HEK293 (cell line): ENCODE results near the gene OTUD3.
"Not testable (repeated sequence)": the region's sequence is repeated elsewhere in the genome, so short reads cannot be mapped to it uniquely, and the experiment has no call there.

Experiments
- CTCF ChIP-seq: fragments of 450-650 bp; formaldehyde crosslinking; IDR thresholded peaks from 2 replicates; pipeline ENCODE4 v1.5.1; 2016; ENCODE audit warnings: missing biosample characterization, missing genetic modification characterization
- TSHZ1 ChIP-seq: fragments of 450-650 bp; formaldehyde crosslinking; IDR thresholded peaks from 2 replicates; pipeline ENCODE4 v1.5.1; 2016; ENCODE audit warnings: missing biosample characterization, missing genetic modification characterization, borderline replicate concordance
- ZNF23 ChIP-seq: fragments of 450-650 bp; formaldehyde crosslinking; IDR thresholded peaks from 2 replicates; pipeline ENCODE4 v1.5.1; 2016; ENCODE audit warnings: missing biosample characterization, missing genetic modification characterization, borderline replicate concordance
- ZNF335 ChIP-seq: fragments of 450-650 bp; formaldehyde crosslinking; conservative IDR thresholded peaks from 2 replicates; pipeline ENCODE4 v1.5.1; 2016; ENCODE audit warnings: missing biosample characterization, missing genetic modification characterization
- TF ChIP-seq, protein P1 (sequence below): IDR thresholded peaks from 2 replicates; pipeline ENCODE4 v1.6.1; 2011; ENCODE audit warnings: mild to moderate bottlenecking, low read depth, low read length, borderline replicate concordance
- TF ChIP-seq, protein P2 (sequence below): fragments of 450-650 bp; IDR thresholded peaks from 2 replicates; pipeline ENCODE4 v1.5.1; 2018; ENCODE audit warnings: missing biosample characterization, mild to moderate bottlenecking, missing genetic modification characterization

DNA sequence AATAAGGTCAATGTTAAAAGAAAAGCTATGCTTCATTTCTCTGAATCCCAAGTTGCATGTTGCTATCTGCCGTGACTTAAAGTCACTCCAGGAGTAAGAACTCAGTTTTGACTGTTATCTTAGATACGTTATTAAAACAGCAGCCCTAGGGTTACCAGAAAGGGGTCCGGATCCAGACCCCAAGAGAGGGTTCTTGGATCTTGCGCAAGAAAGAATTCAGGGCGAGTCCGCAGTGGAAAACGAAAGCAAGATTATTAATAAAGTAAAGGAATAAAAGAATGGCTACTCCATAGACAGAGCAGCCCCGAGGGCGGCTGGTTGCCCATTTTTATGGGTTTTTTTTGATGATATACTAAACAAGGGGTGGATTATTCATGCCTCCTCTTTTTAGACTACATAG lies 34.9 kb upstream of the OTUD3 start:
- not testable (repeated sequence) for TF ChIP-seq ZNF23; TSHZ1 (tag by site-specific recombination); ZNF335; CTCF (tag by site-specific recombination)
- TF ChIP-seq, protein P1, sequence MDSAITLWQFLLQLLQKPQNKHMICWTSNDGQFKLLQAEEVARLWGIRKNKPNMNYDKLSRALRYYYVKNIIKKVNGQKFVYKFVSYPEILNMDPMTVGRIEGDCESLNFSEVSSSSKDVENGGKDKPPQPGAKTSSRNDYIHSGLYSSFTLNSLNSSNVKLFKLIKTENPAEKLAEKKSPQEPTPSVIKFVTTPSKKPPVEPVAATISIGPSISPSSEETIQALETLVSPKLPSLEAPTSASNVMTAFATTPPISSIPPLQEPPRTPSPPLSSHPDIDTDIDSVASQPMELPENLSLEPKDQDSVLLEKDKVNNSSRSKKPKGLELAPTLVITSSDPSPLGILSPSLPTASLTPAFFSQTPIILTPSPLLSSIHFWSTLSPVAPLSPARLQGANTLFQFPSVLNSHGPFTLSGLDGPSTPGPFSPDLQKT, result not testable (repeated sequence)
- TF ChIP-seq, protein P2, sequence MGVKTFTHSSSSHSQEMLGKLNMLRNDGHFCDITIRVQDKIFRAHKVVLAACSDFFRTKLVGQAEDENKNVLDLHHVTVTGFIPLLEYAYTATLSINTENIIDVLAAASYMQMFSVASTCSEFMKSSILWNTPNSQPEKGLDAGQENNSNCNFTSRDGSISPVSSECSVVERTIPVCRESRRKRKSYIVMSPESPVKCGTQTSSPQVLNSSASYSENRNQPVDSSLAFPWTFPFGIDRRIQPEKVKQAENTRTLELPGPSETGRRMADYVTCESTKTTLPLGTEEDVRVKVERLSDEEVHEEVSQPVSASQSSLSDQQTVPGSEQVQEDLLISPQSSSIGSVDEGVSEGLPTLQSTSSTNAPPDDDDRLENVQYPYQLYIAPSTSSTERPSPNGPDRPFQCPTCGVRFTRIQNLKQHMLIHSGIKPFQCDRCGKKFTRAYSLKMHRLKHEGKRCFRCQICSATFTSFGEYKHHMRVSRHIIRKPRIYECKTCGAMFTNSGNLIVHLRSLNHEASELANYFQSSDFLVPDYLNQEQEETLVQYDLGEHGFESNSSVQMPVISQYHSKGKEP, result not testable (repeated sequence)
